Keratinocyte (primary cell): ENCODE data around the gene MARVELD2. TPM values are rescaled to one million over a fixed set of nuclear protein-coding genes. Genes with fewer than 3 reads are reported as not detected.

Source experiments
- DNase-seq: peaks from one replicate; pipeline ENCODE4 v3.0.0-alpha.2; 2011; ENCODE audit warnings: low read depth, missing footprints, low spot score
- FAIRE-seq: peaks from 2 replicates; lab custom pipeline; 2011; peaks lifted over from hg19 to GRCh38; lab: Jason Lieb, UNC
- H2AFZ ChIP-seq: 2 replicates; pipeline ENCODE4 v1.6.0; 2012; ENCODE audit warnings: low read length, control low read depth, inconsistent platforms; ENCODE audit not compliant: control insufficient read depth
- H3K27ac ChIP-seq: 2 replicates; pipeline ENCODE4 v1.5.1; 2011; ENCODE audit warnings: low read length; ENCODE audit not compliant: control insufficient read depth, insufficient read depth
- H3K27me3 ChIP-seq: 3 replicates; pipeline ENCODE4 v1.6.0; 2011; ENCODE audit warnings: low read length; ENCODE audit not compliant: control insufficient read depth, insufficient read depth; ENCODE audit errors: extremely low read depth
- H3K36me3 ChIP-seq, 2 experiments: 2 replicates in 1 of 2; 3 replicates in 1 of 2; pipeline ENCODE4 v1.5.1; 2011; ENCODE audit warnings: low read length in 2 of 2, mild to moderate bottlenecking in 1 of 2; ENCODE audit not compliant: control insufficient read depth in 2 of 2, insufficient read depth in 2 of 2; ENCODE audit errors: extremely low read depth in 1 of 2
- H3K4me1 ChIP-seq: 3 replicates; pipeline ENCODE4 v1.5.1; 2011; ENCODE audit warnings: low read length; ENCODE audit not compliant: control insufficient read depth, insufficient read depth; ENCODE audit errors: extremely low read depth
- H3K4me2 ChIP-seq: 3 replicates; pipeline ENCODE4 v1.6.0; 2011; ENCODE audit warnings: low read depth, low read length; ENCODE audit not compliant: control insufficient read depth, insufficient read depth; ENCODE audit errors: extremely low read depth
- H3K4me3 ChIP-seq, 3 experiments: fragments of 200-600 bp in 1 of 3; sonication (generic) in 1 of 3; 2 replicates in 2 of 3; 3 replicates in 1 of 3; pipeline ENCODE4 v1.5.1; 2011 to 2016; ENCODE audit warnings: low read length in 3 of 3, mild to moderate bottlenecking in 3 of 3, control low read depth in 2 of 3, inconsistent platforms in 1 of 3, low read depth in 1 of 3, mixed read lengths in 1 of 3, mixed run types in 1 of 3, moderate library complexity in 1 of 3; ENCODE audit not compliant: control insufficient read depth in 2 of 3, insufficient read depth in 2 of 3; ENCODE audit errors: extremely low read depth in 1 of 3
- H3K79me2 ChIP-seq: 2 replicates; pipeline ENCODE4 v1.6.0; 2012; ENCODE audit warnings: low read length; ENCODE audit not compliant: control insufficient read depth, insufficient read depth
- H3K9ac ChIP-seq: 3 replicates; pipeline ENCODE4 v1.6.0; 2011; ENCODE audit warnings: low read length; ENCODE audit not compliant: control insufficient read depth, insufficient read depth; ENCODE audit errors: extremely low read depth
- H3K9me1 ChIP-seq: 3 replicates; pipeline ENCODE4 v1.6.0; 2011; ENCODE audit warnings: low read length; ENCODE audit not compliant: control insufficient read depth, insufficient read depth; ENCODE audit errors: extremely low read depth
- H3K9me3 ChIP-seq: 2 replicates; pipeline ENCODE4 v1.5.1; 2012; ENCODE audit warnings: low read depth, low read length; ENCODE audit not compliant: control insufficient read depth
- H4K20me1 ChIP-seq: 3 replicates; pipeline ENCODE4 v1.6.0; 2011; ENCODE audit warnings: low read length; ENCODE audit not compliant: control insufficient read depth, insufficient read depth; ENCODE audit errors: extremely low read depth
- EZH2 ChIP-seq: IDR thresholded peaks from one replicate; pipeline ENCODE4 v1.6.1; 2012; ENCODE audit warnings: inconsistent platforms, mild to moderate bottlenecking, low read length, moderate library complexity
- dilution Hi-C: fragments of 300-500 bp; cut with MboI; formaldehyde crosslinking; loops from one replicate; pipeline ENCODE4 v1.7.0; 2020; ENCODE audit warnings: low sequenced_read_pairs; ENCODE audit not compliant: extremely low pct_ligation_motif_present
- polyA plus RNA-seq, 5 experiments: library from polyadenylated mRNA; depleted of rRNA in 3 of 5; stranded (reverse) in 3 of 5; stranded (forward) in 1 of 5; unstranded in 1 of 5; fragments of >200 nt; gene quantifications; 1 replicate in 1 of 5; 2 replicates in 3 of 5; 3 replicates in 1 of 5; pipeline versions ENCODE4 v1.2.1 to v1.2.3, GENCODE V29; 2011 to 2012; ENCODE audit warnings: missing spikeins in 2 of 5, low read depth in 1 of 5, low replicate concordance in 1 of 5
- TF ChIP-seq, protein P1 (sequence below), 3 experiments: IDR thresholded peaks in 1 of 3; conservative IDR thresholded peaks in 1 of 3; optimal IDR thresholded peaks in 1 of 3; 2 replicates in 2 of 3; 3 replicates in 1 of 3; pipeline versions ENCODE3 to v1.5.1; 2011; ENCODE audit warnings: low read length in 3 of 3, mild to moderate bottlenecking in 3 of 3, moderate library complexity in 2 of 3, control low read depth in 1 of 3, inconsistent platforms in 1 of 3; ENCODE audit not compliant: insufficient read depth in 2 of 3; ENCODE audit errors: extremely low read depth in 1 of 3

The MARVELD2 gene
- polyA plus RNA-seq, 1 donor (not counting 4 experiments of a cell fraction or from before 2014, with no cell fraction given), result 17.6 TPM

DNA sequence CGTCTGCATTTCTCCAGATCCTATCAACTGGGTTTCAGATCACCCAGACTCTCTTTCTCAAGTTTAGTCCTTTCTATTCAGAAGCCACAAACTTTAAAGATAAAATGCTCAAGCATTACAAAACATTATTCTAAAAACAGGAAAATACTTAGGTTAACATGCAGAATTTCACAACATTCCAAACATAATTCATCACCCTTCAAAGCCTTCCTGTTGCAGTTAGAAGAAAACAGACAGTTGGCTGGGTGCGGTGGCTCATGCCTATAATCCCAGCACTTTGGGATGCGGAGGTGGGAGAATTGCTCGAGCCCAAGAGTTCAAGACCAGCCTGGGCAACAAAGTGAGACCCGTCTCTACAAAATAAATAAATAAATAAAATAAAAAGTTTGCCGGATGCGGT, 70.0 kb downstream of the MARVELD2 start:
- dilution Hi-C loops, result no loop called here
- Histone ChIP-seq H3K79me2 (no peaks in the 10 kb centered on the region), H3K4me3 (no peak overlapping the region), H3K9me3 (no peaks in the 10 kb centered on the region), H4K20me1 (no peaks in the 10 kb centered on the region), H3K9me1 (no peaks in the 10 kb centered on the region), H3K4me1 (no peaks in the 10 kb centered on the region), H3K27ac (no peak overlapping the region), H3K9ac (no peak overlapping the region), H3K36me3 (no peaks in the 10 kb centered on the region), H2AFZ (no peak overlapping the region), H3K27me3 (no peaks in the 10 kb centered on the region), H3K4me2 (no peak overlapping the region)
- no peak for FAIRE-seq
- no peak for DNase-seq
- no peak for TF ChIP-seq EZH2
- TF ChIP-seq, protein P1, sequence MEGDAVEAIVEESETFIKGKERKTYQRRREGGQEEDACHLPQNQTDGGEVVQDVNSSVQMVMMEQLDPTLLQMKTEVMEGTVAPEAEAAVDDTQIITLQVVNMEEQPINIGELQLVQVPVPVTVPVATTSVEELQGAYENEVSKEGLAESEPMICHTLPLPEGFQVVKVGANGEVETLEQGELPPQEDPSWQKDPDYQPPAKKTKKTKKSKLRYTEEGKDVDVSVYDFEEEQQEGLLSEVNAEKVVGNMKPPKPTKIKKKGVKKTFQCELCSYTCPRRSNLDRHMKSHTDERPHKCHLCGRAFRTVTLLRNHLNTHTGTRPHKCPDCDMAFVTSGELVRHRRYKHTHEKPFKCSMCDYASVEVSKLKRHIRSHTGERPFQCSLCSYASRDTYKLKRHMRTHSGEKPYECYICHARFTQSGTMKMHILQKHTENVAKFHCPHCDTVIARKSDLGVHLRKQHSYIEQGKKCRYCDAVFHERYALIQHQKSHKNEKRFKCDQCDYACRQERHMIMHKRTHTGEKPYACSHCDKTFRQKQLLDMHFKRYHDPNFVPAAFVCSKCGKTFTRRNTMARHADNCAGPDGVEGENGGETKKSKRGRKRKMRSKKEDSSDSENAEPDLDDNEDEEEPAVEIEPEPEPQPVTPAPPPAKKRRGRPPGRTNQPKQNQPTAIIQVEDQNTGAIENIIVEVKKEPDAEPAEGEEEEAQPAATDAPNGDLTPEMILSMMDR (optimal IDR thresholded peaks at IDR 0.05 in 1 of 3, IDR thresholded peaks at IDR 0.05 in 1 of 3, conservative IDR thresholded peaks at IDR 0.05 in 1 of 3; ENCODE audit: extremely low read depth in 1 of 3, insufficient read depth in 2 of 3, low read length in 3 of 3), result no peak

DNA sequence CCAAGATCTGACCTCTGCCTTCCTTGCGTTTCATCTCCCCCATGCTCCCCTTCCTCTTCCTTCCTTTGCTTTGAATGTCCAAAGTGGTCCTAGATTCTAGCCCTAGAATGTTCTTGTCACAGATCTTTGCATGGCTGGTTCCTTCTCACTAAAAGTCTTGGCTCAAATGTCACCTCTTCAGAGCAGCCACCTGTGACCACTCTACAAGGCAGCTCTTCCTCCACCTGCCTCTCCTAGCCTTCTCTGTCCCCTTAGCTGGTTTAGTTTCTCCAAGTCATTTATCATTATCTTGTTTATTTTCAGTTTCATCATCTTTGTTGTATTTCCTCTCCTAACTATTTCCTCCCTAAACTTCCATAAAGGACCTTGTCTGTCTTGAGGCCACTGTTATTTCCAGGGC, 70.6 kb downstream of the MARVELD2 start:
- H3K4me3 ChIP-seq, result no peak overlapping the region
- H3K27me3 ChIP-seq, result no peaks in the 10 kb centered on the region
- H3K27ac ChIP-seq, result no peak overlapping the region
- H2AFZ ChIP-seq, result no peak overlapping the region
- no peaks in the 10 kb centered on the region for H4K20me1 ChIP-seq
- no peaks in the 10 kb centered on the region for H3K4me1 ChIP-seq
- dilution Hi-C loops, result no loop called here
- no peaks in the 10 kb centered on the region for H3K79me2 ChIP-seq
- FAIRE-seq (no peak), DNase-seq (no peak)
- TF ChIP-seq, protein P1 (optimal IDR thresholded peaks at IDR 0.05 in 1 of 3, IDR thresholded peaks at IDR 0.05 in 1 of 3, conservative IDR thresholded peaks at IDR 0.05 in 1 of 3; ENCODE audit: extremely low read depth in 1 of 3, insufficient read depth in 2 of 3, low read length in 3 of 3), result no peak
- TF ChIP-seq EZH2, result no peak
- no peaks in the 10 kb centered on the region for H3K9me3 ChIP-seq
- H3K36me3 ChIP-seq, result no peaks in the 10 kb centered on the region
- H3K4me2 ChIP-seq, result no peak overlapping the region
- H3K9ac ChIP-seq, result no peak overlapping the region
- no peaks in the 10 kb centered on the region for H3K9me1 ChIP-seq
